ENCODE data around the gene NR2F1-AS1. TPM values are rescaled to one million over a fixed set of nuclear protein-coding genes. Genes with fewer than 3 reads are reported as not detected.
A peak's percentile ranks its signal among the peaks of the same experiment; 100 is the strongest.

NR2F1-AS1 gene
- total RNA-seq, 2 donors from 2014 or later: 10.5 to 11.9 TPM

DNA sequence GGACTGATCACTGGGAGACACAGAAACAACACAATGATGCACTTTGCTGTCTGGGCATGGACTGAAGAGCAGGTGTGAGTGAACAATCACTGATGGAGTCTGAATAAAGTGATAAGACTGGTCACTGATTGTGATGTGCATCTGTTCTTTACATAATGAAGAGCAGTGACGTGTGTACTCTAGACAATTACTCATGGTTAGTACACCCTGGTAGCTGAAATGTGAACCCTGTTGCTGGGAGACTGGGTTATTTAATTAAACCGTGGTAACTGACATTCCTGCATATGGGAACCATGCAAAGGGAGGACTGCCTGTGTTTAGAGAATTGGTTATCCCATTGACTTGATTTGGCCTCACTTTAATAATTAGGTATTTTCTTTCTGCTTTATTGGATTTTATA is 202.9 kb downstream of the NR2F1-AS1 start:
- intact Hi-C loops (cut with DNase I): no loop called here
- ATAC-seq (no peak), DNase-seq (no peak)

- DNase-seq (no peak), ATAC-seq (no peak)
- intact Hi-C loops (cut with DNase I): no loop called here
Observed at GRCh38 chr5:93371893-93372292, 209.1 kb downstream of the NR2F1-AS1 start.

GRCh38 chr5:93364378-93364777 is 216.6 kb downstream of the NR2F1-AS1 start:
- ATAC-seq (no peak), DNase-seq (no peak)
- intact Hi-C loops (cut with DNase I): no loop called here

DNA sequence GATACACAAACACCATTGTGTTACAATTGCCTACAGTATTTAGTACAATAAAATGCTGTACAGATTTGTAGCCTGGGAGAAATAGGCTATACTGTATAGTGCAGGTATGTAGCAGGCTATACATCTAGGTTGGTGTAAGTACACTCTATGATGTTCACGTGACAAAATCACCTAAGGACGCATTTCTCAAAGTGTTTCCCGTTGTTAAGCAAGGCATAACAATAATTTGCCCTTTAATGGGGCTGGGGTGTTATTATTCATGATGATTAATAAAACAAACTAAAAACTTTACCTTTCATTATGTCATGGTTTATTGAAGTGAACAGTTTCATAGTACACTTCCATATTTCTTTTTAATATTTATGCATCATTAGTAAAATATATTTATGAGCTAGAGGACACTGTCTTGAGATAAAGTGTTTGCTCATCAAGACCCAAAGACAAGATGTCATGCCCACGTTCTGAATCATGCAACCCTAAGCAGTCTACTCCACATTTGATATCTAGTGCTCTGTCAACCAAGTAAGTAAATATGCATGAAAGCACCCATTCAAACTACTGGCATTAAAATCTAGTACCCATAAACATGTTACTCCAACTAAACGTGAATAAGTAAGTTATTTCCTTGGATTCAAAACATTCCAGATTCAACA is 220.5 kb downstream of the NR2F1-AS1 start:
- ATAC-seq (peak in 1 of 2 donors; percentile 42), DNase-seq (no peak)
- intact Hi-C loops (cut with DNase I): no loop called here

- DNase-seq (no peak), ATAC-seq (no peak)
- intact Hi-C loops (cut with DNase I): no loop called here
Observed at GRCh38 chr5:93359960-93360305, 221.1 kb downstream of the NR2F1-AS1 start.

Other genes starting within 250 kb of the NR2F1-AS1 start
- gene NR2F1, start 2.0 kb upstream of the NR2F1-AS1 start, total RNA-seq: 10 to 100 TPM; 17.9 to 41.8 TPM
- gene POU5F2, start 160.4 kb upstream of the NR2F1-AS1 start, total RNA-seq: under 1 TPM; 0.35 to 0.60 TPM